ENCODE data around the gene NINJ2.

GRCh38 chr12:527241-527640 lies 136.0 kb downstream of the NINJ2 start:
- no peak for TF ChIP-seq CTCF (IDR thresholded peaks at IDR 0.05)
- no peak for TF ChIP-seq POLR2A (IDR thresholded peaks at IDR 0.05)
